HTERT RPE-1 (cell line): ENCODE results near the gene FMO4.
"Not testable (repeated sequence)": the region's sequence is repeated elsewhere in the genome, so short reads cannot be mapped to it uniquely, and the experiment has no call there.

Experiments used
- in situ Hi-C: fragments of 300-500 bp; cut with MboI; formaldehyde crosslinking; loops from 4 replicates; pipeline ENCODE4 v1.14.3; 2020; ENCODE audit warnings: low sequenced_read_pairs

FMO4 gene

DNA sequence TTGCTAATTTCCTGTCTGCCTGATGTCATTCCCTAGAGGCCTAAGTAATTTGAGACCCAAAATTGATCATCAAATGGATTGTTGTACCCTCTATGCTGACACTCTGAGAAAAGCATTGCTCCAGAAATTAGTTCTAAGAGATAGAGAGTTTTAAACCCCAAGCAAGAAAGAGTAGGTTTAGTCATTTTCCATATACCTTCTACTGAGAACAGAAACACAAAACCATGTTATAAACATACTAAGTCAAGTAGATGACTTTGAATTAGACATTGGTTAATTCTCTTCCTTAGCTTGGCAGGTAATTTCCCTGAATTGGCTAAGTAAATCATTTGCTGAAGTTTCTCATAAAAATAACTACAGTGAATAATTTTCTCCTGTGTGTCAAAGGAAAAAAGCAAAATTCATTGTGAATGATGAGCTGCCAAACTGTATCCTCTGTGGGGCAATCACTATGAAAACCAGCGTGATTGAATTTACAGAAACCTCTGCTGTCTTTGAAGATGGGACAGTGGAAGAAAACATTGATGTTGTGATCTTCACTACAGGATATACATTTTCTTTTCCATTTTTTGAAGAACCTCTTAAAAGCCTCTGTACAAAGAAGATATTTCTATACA is 20.1 kb downstream of the FMO4 start:
- in situ Hi-C loops: no loop called here

DNA sequence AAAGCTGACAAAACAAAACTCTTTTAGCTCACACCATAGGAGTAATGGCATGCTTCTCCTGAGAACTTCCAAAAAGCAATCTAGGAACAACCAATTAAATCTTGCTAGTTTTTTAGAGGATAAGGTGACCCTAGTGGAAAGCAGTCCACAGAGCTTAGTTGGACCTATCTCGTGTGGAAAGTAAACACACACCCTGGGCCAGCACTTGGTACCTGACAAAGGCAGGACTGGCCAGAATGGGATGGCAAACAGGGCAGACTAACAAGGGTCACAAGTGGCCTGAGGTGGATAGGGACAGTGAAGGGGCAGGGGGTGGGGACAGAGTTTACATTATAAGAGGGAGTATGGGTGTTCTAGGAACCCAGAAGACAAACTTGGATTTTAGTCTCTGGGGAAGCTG is 22.0 kb downstream of the FMO4 start:
- in situ Hi-C loops: no loop called here

DNA sequence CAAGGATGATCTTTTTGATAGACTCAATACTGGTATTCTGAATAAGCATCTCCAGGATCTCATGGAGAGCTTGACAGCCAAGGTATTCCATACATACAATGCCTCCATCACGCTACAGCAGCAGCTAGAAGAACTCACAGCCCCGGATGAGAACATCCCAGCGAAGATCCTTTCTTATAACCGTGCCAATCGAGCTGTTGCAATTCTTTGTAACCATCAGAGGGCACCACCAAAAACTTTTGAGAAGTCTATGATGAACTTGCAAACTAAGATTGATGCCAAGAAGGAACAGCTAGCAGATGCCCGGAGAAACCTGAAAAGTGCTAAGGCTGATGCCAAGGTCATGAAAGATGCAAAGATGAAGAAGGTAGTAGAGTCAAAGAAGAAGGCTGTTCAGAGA is 25.4 kb downstream of the FMO4 start:
- in situ Hi-C loops: not testable (repeated sequence)

DNA sequence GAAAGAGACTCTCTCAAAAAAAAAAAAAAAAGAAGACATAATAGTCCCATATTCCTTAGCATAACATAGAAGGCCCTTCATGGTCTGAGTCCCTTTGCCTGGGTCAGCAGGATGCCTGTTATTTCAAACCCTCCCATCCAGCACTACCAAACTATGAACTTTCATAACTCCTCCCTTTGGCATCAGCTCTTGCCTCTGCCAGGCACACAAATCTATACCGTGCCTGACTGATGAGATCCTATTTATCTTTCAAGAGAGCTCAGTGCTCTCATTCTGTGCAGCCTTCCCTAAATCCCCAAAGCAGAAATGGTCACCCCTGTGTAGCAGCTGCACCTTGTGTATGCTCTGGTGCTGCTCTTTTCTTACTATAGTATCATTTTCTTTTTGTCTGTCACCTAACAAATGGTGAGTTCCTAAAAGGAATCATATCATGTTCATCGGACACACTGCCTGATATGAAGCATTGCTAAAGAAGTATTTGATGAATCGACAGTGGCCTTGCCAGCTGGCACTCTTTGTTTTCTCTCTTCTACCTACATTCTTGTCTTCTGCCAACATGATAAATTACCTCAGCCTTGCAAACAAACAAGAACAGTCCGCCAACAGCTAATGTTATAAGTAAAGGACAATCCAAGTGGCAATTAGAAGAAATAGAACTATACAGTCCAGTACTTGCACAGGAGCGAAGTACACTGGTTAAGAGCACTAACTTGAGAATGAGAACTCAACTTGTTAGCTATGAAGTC is 29.9 kb downstream of the FMO4 start:
- in situ Hi-C loops: no loop called here

DNA sequence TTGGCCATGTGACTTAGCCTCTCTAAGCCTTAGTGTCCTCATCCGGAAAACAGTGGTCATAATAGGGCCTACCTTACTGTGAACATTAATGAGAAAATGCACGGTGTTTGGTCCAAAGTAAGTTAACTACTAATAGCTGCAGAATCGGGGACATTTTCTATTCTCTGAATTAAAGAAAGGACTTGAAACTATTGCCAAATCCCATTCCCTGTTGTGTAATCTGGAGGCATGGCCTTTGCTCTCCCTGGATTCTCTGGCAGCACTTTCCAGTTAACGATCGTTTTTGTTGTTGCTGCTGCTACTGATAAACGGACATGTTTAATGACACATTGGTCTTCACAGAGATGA is 30.5 kb downstream of the FMO4 start:
- in situ Hi-C loops: no loop called here

DNA sequence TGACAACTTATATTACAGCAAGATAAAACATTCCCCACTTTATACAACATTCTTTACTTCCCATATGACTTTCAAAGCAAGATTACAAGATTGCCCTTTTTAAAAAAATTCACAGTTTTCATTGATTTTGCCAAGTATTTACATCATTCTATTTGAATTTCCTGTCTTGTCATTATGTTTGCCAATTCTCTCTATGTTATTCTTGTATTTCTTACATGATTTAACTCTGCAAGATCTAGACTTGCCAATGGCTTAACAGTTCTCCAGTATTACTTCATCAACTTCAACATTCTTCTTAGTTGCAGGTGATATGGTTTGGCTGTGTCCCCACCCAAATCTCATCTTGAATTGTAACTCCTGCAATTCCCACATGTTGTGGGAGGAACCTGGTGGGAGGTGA is 31.6 kb downstream of the FMO4 start:
- in situ Hi-C loops: no loop called here

DNA sequence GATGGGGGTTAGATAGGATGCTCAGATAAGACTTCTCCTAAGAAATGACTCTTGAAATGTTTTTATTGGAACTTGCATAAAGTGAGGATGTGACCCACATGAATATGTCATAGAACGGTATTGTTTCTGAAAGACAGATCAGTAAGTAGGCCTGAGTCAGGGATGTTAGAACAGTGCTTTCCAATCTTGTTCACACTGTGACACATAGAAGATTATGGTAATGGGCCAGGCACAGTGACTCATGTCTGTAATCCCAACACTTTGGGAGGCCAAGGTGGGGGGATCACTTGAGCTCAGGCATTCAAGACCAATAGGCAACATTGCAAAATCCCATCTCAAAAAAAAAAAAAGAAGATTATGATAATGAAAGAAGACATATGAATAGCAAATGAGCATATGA is 32.9 kb downstream of the FMO4 start:
- in situ Hi-C loops: no loop called here

DNA sequence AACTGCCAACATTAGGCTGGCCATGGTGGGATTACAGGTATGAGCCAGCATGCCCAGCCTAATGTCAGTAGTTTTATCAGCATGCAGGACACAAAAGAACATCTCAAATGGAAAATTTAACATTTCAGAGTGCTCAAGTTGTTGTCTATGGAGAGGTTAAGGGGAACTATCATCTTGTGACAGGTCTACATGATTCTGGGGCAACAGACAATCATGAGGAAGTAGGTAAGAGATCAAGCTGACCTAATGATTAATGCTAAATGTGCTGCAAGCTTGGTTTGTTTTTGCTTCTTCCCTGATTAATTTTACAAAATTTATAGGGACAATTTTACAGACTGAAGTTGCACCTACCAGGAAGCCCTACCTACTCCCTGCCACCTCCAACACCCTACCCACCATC is 36.6 kb downstream of the FMO4 start:
- in situ Hi-C loops: no loop called here

DNA sequence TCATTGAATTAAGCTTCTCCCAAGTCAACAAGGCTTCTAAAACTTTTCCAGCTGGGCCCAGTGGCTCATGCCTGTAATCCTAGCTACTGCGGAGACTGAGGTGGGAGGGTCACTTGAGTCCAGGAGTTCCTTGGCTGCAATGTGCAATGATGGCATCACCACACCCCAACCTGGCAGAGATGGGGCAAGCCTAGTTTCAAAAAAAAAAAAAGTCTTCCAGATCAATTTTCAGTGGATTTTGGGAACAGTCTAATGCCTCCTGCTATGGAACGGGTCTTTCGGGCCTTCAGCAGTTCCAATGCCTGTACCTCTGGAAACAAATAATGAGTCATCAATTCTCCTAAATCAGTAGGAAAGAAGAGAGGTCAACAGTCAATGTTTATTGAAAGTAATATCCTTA is 38.0 kb downstream of the FMO4 start:
- in situ Hi-C loops: no loop called here

DNA sequence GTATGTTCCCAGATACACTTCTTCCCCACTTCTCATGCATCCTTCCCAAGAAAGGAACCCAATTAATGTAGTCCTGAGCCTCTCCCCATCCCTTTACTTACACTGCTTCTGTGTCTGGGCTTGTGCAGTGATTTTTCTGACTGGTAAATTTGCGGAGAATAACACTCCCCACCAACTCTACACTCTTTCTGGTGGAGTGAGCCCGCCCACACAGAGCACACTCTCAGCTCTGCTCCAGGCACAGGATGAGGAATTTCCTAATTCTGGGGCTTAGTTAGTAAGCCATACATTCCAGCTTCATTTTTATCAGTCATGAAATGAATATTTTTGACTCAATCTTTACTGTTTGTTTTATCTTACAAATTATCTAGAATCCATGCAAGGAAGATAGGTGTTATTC is 38.6 kb downstream of the FMO4 start:
- in situ Hi-C loops: no loop called here

DNA sequence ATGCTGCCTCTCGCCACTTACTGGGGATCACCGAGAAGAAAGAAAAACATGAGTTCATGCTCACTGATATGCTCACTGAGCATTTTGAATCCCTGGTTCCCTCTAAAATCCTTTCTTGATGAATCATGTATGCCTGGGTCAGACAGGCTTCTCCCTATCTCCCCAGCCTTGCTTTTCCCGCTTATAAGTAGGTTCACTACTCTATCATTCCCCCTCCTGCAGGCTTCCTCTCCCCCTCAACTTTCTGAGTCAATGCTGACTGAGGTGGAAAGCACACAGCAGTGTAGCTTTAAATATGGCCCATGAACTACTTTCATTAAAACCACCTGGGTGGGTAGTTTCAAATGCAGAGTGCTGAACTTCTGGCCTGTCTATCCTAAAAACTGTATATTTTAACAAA is 41.7 kb downstream of the FMO4 start:
- in situ Hi-C loops: no loop called here

DNA sequence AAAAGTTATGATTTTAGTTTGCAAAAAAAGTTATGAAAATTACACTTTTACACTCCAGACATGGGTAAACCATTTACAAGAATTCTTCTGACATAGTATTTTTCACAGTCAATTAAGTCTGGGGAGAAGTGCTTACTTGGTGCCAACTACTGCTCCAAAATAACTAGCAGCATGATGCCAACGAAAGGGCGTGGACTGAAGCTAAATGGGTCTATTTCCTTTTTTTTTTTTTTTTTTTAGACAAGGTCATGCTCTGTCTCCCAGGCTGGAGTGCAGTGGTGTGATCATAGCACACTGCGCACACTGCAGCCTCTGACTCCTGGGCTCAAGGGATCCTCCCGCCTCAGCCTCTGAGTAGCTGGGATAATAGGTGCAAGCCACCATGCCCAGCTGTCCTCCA is 43.2 kb downstream of the FMO4 start:
- in situ Hi-C loops: no loop called here

DNA sequence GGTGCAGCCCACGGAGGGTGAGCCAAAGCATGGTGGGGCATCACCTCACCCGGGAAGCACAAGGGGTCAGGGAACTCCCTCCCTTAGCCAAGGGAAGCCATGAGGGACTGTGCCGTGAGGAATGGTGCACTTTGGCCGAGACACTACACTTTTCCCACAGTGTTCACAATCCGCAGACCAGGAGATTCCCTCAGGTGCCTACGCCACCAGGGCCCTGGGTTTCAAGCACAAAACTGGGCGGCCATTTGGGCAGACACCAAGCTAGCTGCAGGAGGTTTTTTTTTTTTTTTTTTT is 45.3 kb downstream of the FMO4 start:
- in situ Hi-C loops: not testable (repeated sequence)

DNA sequence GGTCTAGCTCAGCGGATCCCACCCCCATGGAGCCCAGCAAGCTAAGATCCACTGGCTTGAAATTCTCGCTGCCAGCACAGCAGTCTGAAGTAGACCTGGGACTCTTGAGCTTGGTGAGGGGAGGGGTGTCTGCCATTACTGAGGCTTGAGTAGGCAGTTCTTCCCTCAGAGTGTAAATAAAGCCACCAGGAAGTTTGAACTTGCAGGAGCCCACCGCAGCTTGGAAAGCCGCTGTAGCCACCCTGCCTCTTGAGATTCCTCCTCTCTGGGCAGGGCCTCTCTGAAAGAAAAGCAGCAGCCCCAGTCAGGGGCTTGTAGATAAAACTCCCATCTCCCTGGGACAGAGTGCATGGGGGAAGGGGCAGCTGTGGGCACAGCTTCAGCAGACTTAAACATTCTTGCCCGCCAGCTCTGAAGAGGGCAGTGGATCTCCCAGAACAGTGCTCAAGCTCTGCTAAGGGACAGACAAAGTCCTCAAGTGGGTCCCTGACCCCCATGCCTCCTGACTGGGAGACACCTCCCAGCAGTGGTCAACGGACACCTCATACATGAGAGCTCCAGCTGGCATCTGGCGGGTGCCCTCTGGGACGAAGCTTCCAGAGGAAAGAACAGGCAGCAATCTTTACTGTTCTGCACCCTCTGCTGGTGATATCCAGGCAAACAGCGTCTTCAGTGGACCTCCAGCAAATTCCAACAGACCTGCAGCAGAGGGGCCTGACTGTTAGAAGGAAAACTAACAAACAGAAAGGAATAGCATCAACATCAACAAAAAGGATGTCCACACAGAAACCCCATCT is 45.9 kb downstream of the FMO4 start:
- in situ Hi-C loops: not testable (repeated sequence)

DNA sequence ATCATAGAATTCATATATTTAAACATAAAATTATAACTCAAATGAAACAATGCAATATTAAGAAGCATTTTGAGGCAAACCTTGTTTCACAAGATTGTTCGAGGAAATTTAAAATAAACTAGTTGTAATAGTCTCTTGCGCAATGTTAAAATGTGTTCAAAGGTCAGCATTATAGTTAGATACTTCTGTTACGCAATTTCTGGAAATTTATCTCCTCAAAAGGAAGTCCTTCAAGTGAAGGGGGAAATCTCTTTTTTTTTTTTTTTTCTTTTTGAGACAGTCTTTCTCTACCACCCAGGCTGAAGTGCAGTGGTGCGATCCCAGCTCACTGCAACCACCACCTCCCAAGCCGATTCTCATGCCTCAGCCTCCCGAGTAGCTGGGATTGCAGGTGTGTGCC is 52.1 kb downstream of the FMO4 start:
- in situ Hi-C loops: no loop called here

DNA sequence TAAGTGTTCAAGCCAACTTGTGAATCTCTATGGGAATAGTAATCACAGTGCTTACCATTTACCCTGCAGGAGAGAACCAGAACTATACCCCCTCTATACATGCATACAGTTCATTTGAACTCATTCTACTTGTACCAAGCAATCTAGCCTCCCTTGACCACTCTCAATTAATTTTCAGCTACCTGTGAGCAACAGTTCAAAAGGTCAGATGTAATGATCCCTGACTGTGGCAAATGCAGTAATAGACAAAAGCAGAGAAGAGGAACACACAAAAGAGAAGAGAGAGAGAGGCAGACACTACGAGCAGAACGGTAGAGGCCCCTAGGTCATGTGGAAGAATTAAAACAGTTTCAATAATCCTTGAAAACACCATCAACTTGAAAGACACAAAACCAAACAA is 52.8 kb downstream of the FMO4 start:
- in situ Hi-C loops: no loop called here

DNA sequence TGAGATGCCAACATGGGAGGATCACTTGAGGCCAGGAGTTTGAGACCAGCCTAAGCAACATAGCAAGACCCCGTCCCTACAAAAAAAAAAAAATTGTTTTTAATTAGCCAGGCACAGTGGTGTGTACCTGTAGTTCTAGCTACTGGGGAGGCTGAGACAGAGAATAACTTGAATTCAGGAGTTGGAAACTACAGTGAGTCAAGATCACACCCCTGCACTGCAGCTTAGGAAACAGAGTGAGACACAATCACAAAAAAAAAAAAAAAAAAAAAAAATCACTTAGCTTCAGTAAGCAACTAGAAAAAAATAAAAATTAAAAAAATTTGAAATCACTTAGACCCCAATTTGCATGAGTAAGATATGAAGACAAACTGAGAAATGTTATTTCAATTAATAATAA is 53.5 kb downstream of the FMO4 start:
- in situ Hi-C loops: no loop called here

DNA sequence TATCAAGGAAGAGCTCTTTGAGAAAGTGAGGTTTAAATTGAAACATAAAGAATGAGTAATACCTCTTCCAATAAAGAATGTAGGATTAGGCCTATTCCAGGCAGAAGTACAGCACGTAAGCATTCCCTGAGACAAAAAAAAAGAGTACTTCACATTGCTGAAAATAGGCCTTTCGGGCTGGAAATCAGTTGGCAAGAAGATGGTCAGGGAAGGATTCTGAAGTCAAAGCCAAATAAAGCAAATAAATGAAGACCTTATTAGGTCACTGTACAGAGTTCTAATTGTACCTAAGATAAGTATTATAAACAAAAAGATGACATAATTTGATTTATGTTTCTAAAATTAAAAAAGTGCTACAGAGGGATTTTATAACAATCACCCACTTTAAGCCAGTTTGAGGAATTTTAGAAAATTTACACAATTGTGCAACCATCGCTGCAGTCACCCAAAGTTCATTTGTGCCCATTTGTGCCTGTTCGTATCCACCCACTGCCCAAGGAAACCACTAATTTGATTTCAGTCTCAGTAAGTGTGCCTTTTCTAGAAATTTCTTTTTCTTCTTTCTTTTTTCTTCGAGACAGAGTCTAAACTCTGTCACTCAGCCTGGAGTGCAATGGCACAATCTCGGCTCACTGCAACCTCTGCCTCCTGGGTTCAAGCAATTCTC is 58.6 kb downstream of the FMO4 start:
- in situ Hi-C loops: no loop called here

DNA sequence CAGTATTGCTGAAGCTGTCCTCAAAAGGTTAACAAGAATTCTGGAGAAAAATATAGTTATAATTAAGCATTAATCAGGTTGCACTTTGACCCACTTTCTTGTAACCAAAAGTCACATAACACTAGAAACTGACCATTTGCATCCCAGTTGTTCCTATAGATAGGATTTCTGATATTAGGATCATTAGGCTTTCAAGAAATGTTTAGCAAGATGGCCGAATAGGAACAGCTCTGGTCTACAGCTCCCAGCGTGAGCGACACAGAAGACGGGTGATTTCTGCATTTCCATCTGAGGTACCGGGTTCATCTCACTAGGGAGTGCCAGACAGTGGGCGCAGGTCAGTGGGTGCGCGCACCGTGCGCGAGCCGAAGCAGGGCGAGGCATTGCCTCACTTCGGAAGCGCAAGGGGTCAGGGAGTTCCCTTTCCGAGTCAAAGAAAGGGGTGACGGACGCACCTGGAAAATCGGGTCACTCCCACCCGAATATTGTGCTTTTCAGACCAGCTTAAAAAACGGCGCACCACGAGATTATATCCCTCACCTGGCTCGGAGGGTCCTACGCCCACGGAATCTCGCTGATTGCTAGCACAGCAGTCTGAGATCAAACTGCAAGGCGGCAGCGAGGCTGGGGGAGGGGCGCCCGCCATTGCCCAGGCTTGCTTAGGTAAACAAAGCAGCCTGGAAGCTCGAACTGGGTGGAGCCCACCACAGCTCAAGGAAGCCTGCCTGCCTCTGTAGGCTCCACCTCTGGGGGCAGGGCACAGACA is 59.6 kb downstream of the FMO4 start:
- in situ Hi-C loops: not testable (repeated sequence)

DNA sequence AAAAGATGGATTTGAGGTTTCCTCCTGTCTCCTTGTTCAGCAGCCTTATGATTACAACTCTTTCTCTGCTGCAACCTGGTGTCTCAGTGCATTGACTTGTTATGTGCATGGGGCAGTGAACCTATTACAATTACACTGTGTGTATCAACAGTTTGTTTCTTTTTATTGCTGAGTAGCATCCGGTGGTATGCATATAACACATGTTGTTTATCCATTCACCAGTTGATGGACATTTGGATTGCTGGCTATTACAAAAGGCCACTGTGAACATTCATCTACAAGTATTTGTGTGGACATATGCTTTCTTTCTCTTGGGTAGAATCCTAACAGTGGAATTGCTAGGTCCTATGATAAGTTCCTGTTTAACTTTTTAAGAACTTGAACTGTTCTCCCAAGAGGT is 65.9 kb downstream of the FMO4 start:
- in situ Hi-C loops: no loop called here

DNA sequence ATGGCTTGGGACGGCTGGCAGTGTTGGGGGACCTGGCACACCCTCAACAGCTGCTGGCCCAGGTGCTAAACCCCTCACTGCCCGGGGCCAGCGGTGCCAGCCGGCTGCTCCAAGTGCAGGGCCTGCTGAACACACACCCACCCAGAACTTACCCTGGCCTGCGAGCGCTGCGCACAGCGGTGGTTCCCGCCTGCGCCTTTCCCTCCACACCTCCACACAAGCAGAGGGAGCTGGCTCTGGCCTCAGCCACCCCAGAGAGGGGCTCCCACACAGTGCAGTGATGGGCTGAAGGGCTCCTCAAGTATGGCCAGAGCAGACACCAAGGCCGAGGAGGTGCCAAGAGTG is 67.9 kb downstream of the FMO4 start:
- in situ Hi-C loops: no loop called here
